Measurements from ENCODE around the gene SCUBE3.

DNA sequence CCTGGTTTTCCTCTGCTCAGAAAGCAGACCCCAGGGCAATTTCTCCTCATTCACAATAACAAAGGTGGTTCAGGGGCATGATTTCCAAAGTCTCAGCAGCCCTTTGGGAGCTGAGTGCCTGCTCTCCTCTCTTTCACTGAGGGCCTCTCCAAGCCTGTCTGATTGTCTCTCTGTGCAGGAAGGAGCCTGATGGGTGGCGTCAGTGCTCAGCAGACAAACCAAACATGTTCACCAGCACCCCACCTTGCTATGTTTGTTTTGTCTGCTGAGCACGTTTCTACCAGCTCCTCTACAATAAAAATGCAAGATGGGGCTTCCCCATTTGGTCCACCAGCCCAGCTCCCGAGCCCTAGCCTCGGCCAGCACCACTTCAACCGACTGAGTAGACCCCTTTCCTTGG lies 47.2 kb upstream of the SCUBE3 start:
- TF ChIP-seq, protein P1, sequence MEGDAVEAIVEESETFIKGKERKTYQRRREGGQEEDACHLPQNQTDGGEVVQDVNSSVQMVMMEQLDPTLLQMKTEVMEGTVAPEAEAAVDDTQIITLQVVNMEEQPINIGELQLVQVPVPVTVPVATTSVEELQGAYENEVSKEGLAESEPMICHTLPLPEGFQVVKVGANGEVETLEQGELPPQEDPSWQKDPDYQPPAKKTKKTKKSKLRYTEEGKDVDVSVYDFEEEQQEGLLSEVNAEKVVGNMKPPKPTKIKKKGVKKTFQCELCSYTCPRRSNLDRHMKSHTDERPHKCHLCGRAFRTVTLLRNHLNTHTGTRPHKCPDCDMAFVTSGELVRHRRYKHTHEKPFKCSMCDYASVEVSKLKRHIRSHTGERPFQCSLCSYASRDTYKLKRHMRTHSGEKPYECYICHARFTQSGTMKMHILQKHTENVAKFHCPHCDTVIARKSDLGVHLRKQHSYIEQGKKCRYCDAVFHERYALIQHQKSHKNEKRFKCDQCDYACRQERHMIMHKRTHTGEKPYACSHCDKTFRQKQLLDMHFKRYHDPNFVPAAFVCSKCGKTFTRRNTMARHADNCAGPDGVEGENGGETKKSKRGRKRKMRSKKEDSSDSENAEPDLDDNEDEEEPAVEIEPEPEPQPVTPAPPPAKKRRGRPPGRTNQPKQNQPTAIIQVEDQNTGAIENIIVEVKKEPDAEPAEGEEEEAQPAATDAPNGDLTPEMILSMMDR (IDR thresholded peaks at IDR 0.05): no peak
- TF ChIP-seq POLR2A (IDR thresholded peaks at IDR 0.05): no peak
